Motor neuron (in vitro differentiated cells): ENCODE measurements around the gene LINGO1. TPM values are rescaled to one million over a fixed set of nuclear protein-coding genes. Genes with fewer than 3 reads are reported as not detected.
A peak's percentile ranks its signal among the peaks of the same experiment; 100 is the strongest.

Experiments used
- ATAC-seq, 8 experiments: fragments of 200-7000 bp; cut with Tn5 transposase; replicated peaks in 6 of 8; 2 replicates each; pipeline ENCODE4 v1.8.0; 2021; ENCODE audit warnings: mild to moderate bottlenecking in 8 of 8, moderate library complexity in 8 of 8
- H3K27ac ChIP-seq, 2 donors: fragments of 250-450 bp; sonication (Bioruptor Pico); 2 replicates each; pipeline ENCODE4 v1.9.0; 2021; ENCODE audit warnings: antibody characterized with exemption in 2 of 2, mild to moderate bottlenecking in 2 of 2, moderate library complexity in 1 of 2
- H3K4me1 ChIP-seq, 2 donors: fragments of 250-450 bp; sonication (Bioruptor Pico); replicated peaks in 1 of 2; 2 replicates each; pipeline ENCODE4 v1.6.1; 2021; ENCODE audit warnings: antibody characterized with exemption in 2 of 2, mild to moderate bottlenecking in 2 of 2, moderate library complexity in 1 of 2
- H3K4me3 ChIP-seq, 5 donors: fragments of 250-450 bp; sonication (Bioruptor Pico); 2 replicates each; pipeline ENCODE4 v1.9.0; 2021; ENCODE audit warnings: antibody characterized with exemption in 5 of 5, mild to moderate bottlenecking in 5 of 5, moderate library complexity in 4 of 5
- WGBS, 10 experiments: fragments of 450-650 bp; shearing (Covaris generic); methylation state at CpG; one replicate each; pipeline ENCODE4 v1.0.0; 2022; 5-methylcytosine and 5-hydroxymethylcytosine counted together
- in situ Hi-C, 9 experiments: fragments of 400-800 bp; cut with MboI; loops; one replicate each; pipeline ENCODE4 v1.15.0; 2021; ENCODE audit warnings: low sequenced_read_pairs in 9 of 9, low pct_unique_long_range_greater_than_20kb in 2 of 9; ENCODE audit not compliant: unreplicated experiment in 9 of 9
- total RNA-seq, 8 experiments: library from RNA; unstranded; fragments of 300-600 nt; gene quantifications; 2 replicates each; pipeline versions ENCODE4 v1.2.3 to v1.2.4, GENCODE V29; 2022

The LINGO1 gene
- total RNA-seq, 8 experiments from 2014 or later = 1.6 to 78.0 (median 26.6) TPM

DNA sequence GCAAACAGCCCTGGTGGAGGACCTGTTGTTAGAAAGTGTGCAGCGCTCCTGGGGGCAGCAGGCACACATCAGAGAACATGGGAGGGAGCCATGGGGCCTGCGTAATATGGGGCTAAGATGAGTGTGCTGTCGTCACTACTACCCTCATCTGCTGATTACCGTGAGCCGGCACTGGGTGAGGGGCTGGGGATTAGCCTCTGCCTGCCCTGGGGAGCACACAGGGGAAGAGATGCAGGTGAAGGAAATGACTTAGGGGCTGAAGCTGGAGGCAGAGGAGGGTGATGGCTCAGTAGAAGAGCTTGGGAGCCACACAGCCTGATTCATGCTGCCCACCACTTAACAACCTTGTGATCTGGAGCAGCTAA lies 33.6 kb upstream of the LINGO1 start:
- in situ Hi-C loops = no loop called here
- ATAC-seq = no peak
- no peak overlapping the region for H3K4me3 ChIP-seq
- H3K27ac ChIP-seq = no peak overlapping the region
- peaks cover 46 to 51% of the 10 kb centered on the region in 2 donors for H3K4me1 ChIP-seq
- WGBS, 10 experiments = 80 to 90% methylated on average over 1 to 2 of the region's 5 CpGs; no CpG with 5 or more reads in 8 of the 10 experiments

DNA sequence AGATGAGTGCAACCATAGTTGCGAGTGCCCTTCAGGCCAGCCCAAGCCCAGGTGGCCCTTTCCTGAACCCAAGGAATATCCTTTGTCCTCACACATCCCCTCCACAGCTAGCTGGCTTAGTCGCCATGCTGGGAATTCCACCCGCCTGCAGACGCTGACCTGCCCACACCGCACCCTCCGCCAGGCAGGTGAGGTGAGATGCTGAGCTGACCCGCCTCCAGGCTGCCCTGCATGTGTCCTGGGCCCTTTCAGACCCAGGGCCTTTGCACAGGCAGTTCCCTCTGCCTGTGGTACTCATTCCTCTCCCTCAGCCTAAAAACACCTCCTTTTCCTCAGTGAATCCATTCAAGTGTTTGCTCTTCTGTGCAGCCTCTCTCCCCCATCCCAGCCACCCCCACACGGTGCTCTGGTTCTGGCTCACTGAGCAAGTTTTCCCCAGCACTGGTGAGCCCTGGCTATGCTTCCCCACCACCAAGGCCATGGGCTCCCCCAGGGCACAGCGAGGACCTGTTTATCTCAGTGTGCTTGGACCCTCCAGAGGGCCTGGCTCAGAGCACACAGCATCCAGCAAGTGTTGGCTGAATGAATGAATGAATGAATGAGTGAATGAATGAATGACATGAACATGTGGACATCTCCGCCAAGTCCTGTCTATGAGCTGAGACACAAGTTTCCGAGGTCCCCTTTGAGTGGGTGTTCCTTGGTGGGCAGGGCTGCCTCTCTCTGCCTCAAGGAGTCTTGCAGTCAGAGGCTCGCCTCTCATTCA lies 33.0 kb upstream of the LINGO1 start:
- ATAC-seq = no peak
- 33 to 100% (median 96%) methylated on average over 2 to 5 of the region's 12 CpGs; no CpG with 5 or more reads in 3 of the 10 experiments for WGBS, 10 experiments
- no peak overlapping the region for H3K4me3 ChIP-seq
- H3K4me1 ChIP-seq = peaks cover 46 to 52% of the 10 kb centered on the region in 2 donors
- in situ Hi-C loops = no loop called here
- no peak overlapping the region for H3K27ac ChIP-seq

DNA sequence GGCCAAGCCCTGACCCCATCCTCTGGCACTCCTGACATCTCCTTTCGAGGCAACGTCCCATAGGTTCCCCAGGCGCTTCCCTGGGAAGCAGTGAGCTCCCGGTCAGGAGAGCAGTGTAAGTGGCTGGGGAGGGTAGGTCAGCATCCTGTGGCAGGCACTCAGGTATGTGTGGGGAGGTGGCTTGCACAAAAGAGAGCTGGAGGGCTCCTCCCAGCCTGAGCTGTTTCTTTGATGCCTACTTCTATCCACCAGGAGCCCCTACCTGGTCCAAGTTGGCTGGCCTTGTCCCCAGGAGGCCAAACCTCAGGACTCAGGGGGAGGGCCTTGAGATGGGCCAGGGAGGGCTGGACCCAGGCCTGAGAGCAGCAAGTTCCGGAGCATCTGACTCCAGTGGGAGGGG lies 31.7 kb upstream of the LINGO1 start:
- WGBS, 10 experiments = 60 to 76% methylated on average over 2 to 4 of the region's 5 CpGs; no CpG with 5 or more reads in 8 of the 10 experiments
- in situ Hi-C loops = no loop called here
- Histone ChIP-seq H3K27ac (peak overlapping the region; percentile 15 to 86), H3K4me3 (no peak overlapping the region), H3K4me1 (peaks cover 54 to 61% of the 10 kb centered on the region in 2 donors)
- peak in 2 of 8 experiments; percentile 1 to 24 for ATAC-seq

DNA sequence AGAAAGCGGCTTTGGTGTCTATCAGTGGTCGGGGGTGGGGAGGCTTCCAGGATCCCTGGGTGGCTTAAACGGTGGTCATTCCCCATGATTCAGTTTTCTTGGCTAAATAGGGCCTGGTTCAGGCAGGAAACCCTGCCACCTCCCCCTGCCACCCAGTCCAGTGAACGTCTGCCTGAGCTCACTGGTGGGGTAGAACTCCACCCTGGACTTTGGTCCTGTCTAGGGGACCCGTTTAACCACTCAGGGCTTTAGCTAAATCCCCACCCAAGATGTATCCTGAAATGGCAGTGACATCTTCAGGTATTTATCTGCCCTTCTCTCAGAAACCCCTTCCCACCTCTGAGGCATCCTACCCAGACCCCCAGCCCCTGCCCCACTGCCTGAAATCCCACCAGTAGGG lies 30.5 kb upstream of the LINGO1 start:
- peaks cover 53 to 61% of the 10 kb centered on the region in 2 donors for H3K4me1 ChIP-seq
- in situ Hi-C loops = no loop called here
- H3K4me3 ChIP-seq = no peak overlapping the region
- ATAC-seq = no peak
- H3K27ac ChIP-seq = peak overlapping the region; percentile 43 to 86
- WGBS, 10 experiments = 40 to 60% (median 44%) methylated on average over 1 to 3 of the region's 5 CpGs; no CpG with 5 or more reads in 7 of the 10 experiments

DNA sequence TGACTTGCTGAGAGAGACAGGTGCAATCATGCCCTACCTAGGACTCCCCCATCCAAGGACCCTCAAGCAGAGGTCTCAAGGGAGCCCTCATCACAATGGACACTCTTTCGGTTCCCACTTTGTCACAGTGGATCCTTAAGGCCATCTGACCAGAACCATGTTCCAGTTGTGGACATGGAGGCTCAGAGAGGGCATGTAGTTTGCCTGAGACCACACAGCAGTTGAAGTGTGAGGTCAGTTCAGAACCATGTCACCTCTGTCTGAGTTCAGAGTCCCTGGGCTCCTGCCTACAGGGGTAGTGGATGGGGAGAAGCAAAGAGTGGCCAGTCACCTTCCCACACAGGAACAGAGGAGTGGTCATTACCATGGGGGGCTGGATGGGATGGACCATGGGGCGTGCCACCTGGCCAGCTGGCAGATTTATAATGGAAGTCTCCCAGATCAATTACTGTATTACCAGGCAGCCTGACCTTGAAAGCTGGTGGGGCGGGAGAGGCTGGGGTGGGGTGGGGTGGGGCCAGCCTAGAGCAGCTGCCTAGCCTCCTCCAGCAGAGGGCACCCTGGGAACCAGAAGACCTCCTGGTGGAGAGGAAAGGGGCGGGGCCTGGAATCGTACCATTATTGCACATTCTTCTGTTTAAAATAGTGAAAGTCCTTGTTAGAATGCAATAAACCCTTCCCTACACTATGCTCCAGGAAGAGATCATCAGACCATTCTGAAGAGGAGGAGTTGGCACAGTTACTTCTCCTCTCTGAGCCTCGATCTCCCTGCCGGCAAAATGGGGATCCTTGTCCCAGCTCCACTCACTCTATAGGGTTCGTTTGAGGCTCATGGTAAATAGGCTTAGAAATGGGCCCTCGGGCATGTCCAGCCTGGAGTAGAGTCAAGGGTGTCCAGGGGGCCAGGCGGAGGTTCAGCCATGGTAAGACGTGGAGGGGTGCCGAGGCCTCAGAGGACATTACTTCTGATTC lies 26.9 kb upstream of the LINGO1 start:
- H3K4me1 ChIP-seq = peaks cover 29 to 44% of the 10 kb centered on the region in 2 donors
- no peak overlapping the region for H3K27ac ChIP-seq
- 23 to 100% (median 82%) methylated on average over 1 to 3 of the region's 12 CpGs; no CpG with 5 or more reads in 6 of the 10 experiments for WGBS, 10 experiments
- H3K4me3 ChIP-seq = no peak overlapping the region
- in situ Hi-C loops = no loop called here
- ATAC-seq = peak in 3 of 8 experiments; percentile 72 to 87 (median 79)

DNA sequence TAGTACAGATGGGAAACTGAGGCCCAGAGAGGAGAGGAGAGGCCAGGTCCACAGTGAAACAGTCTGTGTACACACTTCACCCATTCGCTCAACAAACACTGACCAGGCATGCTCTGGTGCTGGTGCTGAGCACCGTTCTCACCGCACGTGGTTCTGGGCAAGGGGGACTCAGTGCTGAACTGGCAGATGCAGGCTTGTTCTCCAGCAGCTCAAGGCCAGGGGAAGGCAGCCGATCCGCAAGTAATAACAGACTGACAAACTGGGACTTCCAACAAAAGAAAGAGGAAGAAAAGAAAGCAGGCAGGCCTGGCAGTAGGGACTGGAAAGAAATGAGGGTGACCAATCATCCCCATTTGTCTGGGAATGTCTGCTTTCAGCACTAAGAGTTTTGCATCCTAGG lies 25.6 kb upstream of the LINGO1 start:
- WGBS, 10 experiments = 0 to 90% (median 60%) methylated on average over 1 to 4 of the region's 6 CpGs; no CpG with 5 or more reads in 2 of the 10 experiments
- Histone ChIP-seq H3K4me3 (no peak overlapping the region), H3K27ac (no peak overlapping the region), H3K4me1 (peaks cover 15 to 30% of the 10 kb centered on the region in 2 donors)
- ATAC-seq = no peak
- in situ Hi-C loops = no loop called here

DNA sequence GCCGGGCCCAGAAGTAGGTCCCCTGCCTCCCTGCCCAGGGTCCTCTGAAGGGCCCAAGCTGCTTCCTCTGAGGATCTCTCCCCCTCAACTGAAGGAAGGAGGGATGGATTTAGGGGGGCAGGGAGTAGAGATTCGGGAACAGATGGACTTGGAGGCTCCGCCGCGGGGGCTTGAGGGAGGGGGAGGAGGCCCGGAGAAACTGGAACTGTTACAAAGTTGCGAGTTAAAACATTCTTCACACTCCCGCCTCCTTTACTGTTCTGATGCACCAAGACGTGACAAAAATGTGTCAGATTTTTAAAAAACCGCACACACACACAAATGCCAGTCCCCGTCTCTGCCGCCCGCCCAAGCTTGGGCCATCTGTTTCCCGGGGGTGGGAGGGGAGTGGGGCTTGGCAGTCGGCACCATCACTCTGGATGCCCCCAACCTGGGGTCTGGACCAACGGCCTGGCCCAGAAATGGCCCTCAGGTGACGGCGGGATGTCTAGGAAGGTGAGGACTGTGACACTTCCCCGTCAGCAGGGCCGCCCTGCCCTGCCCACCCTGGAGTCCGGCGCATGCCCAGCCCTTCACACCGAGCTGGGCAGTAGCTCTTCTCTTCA lies 25.0 kb upstream of the LINGO1 start:
- in situ Hi-C loops = no loop called here
- Histone ChIP-seq H3K27ac (no peak overlapping the region), H3K4me1 (peaks cover 10 to 25% of the 10 kb centered on the region in 2 donors), H3K4me3 (no peak overlapping the region)
- no peak for ATAC-seq
- WGBS, 10 experiments = 5 to 100% (median 80%) methylated on average over 1 to 4 of the region's 23 CpGs; no CpG with 5 or more reads in 7 of the 10 experiments

DNA sequence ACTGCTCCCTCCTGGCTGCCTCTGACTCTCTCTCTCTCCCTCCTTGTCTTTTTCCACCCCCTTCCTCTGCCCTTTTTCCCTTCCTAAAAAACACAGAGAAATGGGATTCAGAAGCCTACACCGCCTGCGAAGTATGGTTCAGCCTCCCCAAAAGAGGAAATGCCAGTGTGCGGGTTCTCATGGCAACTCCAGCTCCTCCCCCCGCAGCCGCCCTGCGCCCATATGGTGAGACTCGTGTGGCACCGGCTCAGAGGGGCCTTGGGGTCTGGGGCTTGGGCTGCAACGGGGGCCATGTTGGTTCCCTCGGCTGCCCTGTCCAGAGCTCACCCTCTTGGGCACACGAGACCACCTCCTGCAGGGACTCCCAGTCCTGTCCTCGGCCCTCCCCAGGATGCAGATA lies 23.6 kb upstream of the LINGO1 start:
- no peak overlapping the region for H3K27ac ChIP-seq
- in situ Hi-C loops = no loop called here
- WGBS, 10 experiments = 50 to 77% (median 72%) methylated on average over 2 to 9 of the region's 12 CpGs; no CpG with 5 or more reads in 7 of the 10 experiments
- no peak overlapping the region for H3K4me3 ChIP-seq
- no peak for ATAC-seq
- peaks cover 19 to 28% of the 10 kb centered on the region in 2 donors for H3K4me1 ChIP-seq

DNA sequence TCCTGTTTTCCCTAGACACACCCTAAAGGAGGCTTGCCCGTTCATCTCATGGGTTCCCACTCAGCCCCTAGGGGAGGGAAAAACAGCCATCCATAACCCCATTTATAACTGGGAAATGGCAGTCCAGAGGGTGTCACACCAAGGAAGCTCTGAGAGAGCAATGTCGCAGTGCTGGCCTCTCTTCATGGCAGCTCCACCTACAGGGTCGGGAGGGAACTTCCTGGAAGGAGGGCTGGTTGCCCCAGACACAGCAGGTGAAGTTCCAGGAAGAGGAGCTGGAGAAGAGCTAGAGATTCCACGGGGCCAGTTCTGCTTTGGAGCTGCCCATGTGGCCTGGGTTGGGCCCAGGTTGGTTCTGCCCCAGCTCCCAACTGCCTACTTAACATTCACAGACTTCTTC lies 22.3 kb upstream of the LINGO1 start:
- WGBS, 10 experiments = 0 to 60% (median 30%) methylated on average over 1 to 2 of the region's 4 CpGs; no CpG with 5 or more reads in 6 of the 10 experiments
- Histone ChIP-seq H3K4me3 (no peak overlapping the region), H3K4me1 (peaks cover 17 to 31% of the 10 kb centered on the region in 2 donors), H3K27ac (no peak overlapping the region)
- in situ Hi-C loops = no loop called here
- peak in 2 of 8 experiments; percentile 33 to 61 for ATAC-seq

DNA sequence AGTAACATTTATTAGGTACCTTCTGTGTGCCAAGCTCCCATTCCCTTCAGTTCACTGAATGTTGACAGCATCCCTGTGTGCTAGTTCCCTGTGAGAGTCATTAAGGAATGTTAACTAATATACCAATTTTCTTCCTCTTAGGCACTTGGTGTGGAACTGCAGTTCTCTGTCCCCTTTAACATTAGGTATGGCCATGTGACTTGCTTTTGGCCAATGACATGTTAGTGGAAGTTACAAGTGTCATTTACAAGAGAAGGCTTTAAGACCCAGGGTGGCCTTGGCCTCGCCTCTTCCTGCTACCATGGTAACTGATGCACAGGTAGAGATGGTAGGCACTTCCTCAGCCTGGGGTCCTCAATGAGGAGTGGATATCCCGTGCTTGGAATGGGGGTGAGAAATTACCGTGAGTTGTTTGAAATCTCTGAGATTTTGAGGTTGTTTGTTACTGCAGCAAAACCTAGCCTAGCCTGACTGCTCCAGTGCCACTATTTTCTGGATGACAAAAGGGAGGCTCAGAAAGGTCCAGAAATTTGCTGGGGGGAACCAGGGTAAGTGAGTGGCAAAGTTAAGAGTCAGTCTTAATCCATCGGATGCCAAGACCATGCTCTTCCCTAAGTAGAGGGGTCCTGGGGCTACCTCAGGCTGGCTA lies 21.2 kb upstream of the LINGO1 start:
- H3K27ac ChIP-seq = no peak overlapping the region
- no peak overlapping the region for H3K4me3 ChIP-seq
- in situ Hi-C loops = no loop called here
- WGBS, 10 experiments = 10 to 100% (median 78%) methylated on average over 1 to 4 of the region's 4 CpGs; no CpG with 5 or more reads in 3 of the 10 experiments
- no peak for ATAC-seq
- H3K4me1 ChIP-seq = peaks cover 18 to 24% of the 10 kb centered on the region in 2 donors

DNA sequence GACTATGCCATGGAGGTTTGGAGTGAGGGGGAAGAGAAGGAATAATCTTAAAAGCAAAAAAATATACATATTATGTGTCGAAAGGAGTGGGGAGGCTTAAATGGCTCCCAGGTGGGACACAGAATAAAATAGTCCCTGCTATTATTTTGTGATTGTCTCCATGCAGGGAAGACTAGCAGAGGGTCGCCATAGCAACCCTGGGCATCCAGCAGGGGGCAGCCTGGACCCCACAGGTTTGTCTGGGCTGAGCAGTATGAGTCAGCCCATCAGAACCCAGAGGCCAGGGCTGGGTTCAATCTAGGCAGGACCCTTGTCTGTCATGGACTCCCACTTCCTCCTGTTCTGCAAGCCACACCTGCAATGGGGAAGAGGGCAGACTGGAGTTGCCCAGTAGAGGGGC lies 17.6 kb upstream of the LINGO1 start:
- Histone ChIP-seq H3K27ac (no peak overlapping the region), H3K4me1 (peaks cover 22 to 24% of the 10 kb centered on the region in 2 donors), H3K4me3 (no peak overlapping the region)
- in situ Hi-C loops = no loop called here
- WGBS, 10 experiments = 0 to 50% (median 38%) methylated on average over 1 of the region's 2 CpGs; no CpG with 5 or more reads in 7 of the 10 experiments
- ATAC-seq = peak; percentile 21 to 90 (median 84)

DNA sequence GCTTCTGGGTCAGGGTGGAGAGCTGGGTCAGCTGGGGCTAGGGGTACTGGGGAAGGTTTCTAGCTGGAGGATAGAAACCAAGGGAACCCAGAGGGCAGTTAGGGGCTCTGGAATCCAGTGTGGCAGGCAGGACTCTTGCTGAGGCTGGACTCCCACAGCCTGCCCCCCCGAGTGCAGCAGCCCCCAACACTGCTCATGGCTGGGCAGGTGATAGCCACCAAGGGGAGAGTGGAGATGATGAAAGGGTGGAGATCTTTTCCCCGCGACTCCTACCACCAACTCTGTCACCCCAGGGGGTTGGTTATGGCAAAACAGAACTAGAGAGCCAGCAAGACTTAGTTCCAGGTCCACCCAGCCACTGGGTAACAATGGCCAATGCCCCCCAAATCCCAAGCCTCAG lies 16.9 kb upstream of the LINGO1 start:
- H3K27ac ChIP-seq = no peak overlapping the region
- in situ Hi-C loops = loop anchor here in 8 of 9 experiments (25.0 kb wide), 2 partner anchors 163 to 537 kb away; no protein-coding TSS in a partner anchor

More for the DNA sequence above, 16.9 kb upstream of the LINGO1 start:
- Histone ChIP-seq H3K4me1 (peaks cover 22 to 24% of the 10 kb centered on the region in 2 donors), H3K4me3 (no peak overlapping the region)
- WGBS, 10 experiments = 83% methylated on average over 2 of the region's 3 CpGs; no CpG with 5 or more reads in 8 of the 10 experiments
- ATAC-seq = no peak
